Posterior cingulate gyrus (tissue), 11 donors: Measurements from ENCODE around the gene CLNK.
"Not testable (repeated sequence)": the region's sequence is repeated elsewhere in the genome, so short reads cannot be mapped to it uniquely, and the experiment has no call there.

Source experiments
- DNase-seq, 10 donors: peaks; one replicate each; pipeline versions ENCODE4 v3.0.0 to v3.0.0-alpha.2; 2020 to 2021; ENCODE audit warnings: mixed read lengths in 3 of 10
- intact Hi-C: fragments of 100-400 bp; cut with DNase I; formaldehyde crosslinking; loops from one replicate; pipeline ENCODE4 v1.15.1; 2023

CLNK gene

GRCh38 chr4:10619855-10620254 is 64.7 kb downstream of the CLNK start:
- DNase-seq: no peak
- intact Hi-C loops: no loop called here

- no peak for DNase-seq
- intact Hi-C loops: no loop called here
Measured at GRCh38 chr4:10619220-10619619, 65.3 kb downstream of the CLNK start.

- DNase-seq, intact Hi-C loops: not testable (repeated sequence)
Measured at GRCh38 chr4:10614926-10615325, 69.6 kb downstream of the CLNK start.

- intact Hi-C loops: no loop called here
Measured at GRCh38 chr4:10613926-10614478, 70.6 kb downstream of the CLNK start.

GRCh38 chr4:10612476-10612875 is 72.1 kb downstream of the CLNK start:
- DNase-seq: no peak
- intact Hi-C loops: no loop called here

More at GRCh38 chr4:10613926-10614478, 70.6 kb downstream of the CLNK start:
- no peak for DNase-seq

- intact Hi-C loops: no loop called here
- no peak for DNase-seq
Measured at GRCh38 chr4:10611673-10612072, 72.9 kb downstream of the CLNK start.

- intact Hi-C loops: no loop called here
Measured at GRCh38 chr4:10608501-10609219, 75.9 kb downstream of the CLNK start.

GRCh38 chr4:10607206-10607605 is 77.4 kb downstream of the CLNK start:
- no peak for DNase-seq
- intact Hi-C loops: no loop called here

More at GRCh38 chr4:10608501-10609219, 75.9 kb downstream of the CLNK start:
- no peak for DNase-seq

GRCh38 chr4:10606483-10607155 is 77.9 kb downstream of the CLNK start:
- intact Hi-C loops: no loop called here
- no peak for DNase-seq

GRCh38 chr4:10605746-10606482 is 78.7 kb downstream of the CLNK start:
- intact Hi-C loops: no loop called here

GRCh38 chr4:10605031-10605430 is 79.5 kb downstream of the CLNK start:
- intact Hi-C loops: no loop called here

More at GRCh38 chr4:10605746-10606482, 78.7 kb downstream of the CLNK start:
- no peak for DNase-seq

GRCh38 chr4:10599574-10599973 is 85.0 kb downstream of the CLNK start:
- no peak for DNase-seq
- intact Hi-C loops: no loop called here

More at GRCh38 chr4:10605031-10605430, 79.5 kb downstream of the CLNK start:
- DNase-seq: no peak

- no peak for DNase-seq
- intact Hi-C loops: no loop called here
Measured at GRCh38 chr4:10598829-10599228, 85.7 kb downstream of the CLNK start.

- intact Hi-C loops: no loop called here
- DNase-seq: no peak
Measured at GRCh38 chr4:10596586-10597290, 87.8 kb downstream of the CLNK start.

GRCh38 chr4:10593130-10593529 is 91.4 kb downstream of the CLNK start:
- peak in 1 of 10 donors; percentile 71 for DNase-seq

GRCh38 chr4:10590896-10591295 is 93.7 kb downstream of the CLNK start:
- DNase-seq: no peak
- intact Hi-C loops: no loop called here

More at GRCh38 chr4:10593130-10593529, 91.4 kb downstream of the CLNK start:
- intact Hi-C loops: no loop called here

- intact Hi-C loops: no loop called here
- DNase-seq: no peak
Measured at GRCh38 chr4:10589799-10590198, 94.8 kb downstream of the CLNK start.

GRCh38 chr4:10589321-10589720 is 95.2 kb downstream of the CLNK start:
- intact Hi-C loops: no loop called here
- no peak for DNase-seq

GRCh38 chr4:10587697-10588096 is 96.9 kb downstream of the CLNK start:
- no peak for DNase-seq
- intact Hi-C loops: no loop called here

GRCh38 chr4:10587296-10587695 is 97.3 kb downstream of the CLNK start:
- intact Hi-C loops: no loop called here
- DNase-seq: no peak
